Mesangial cell (primary cell): Measurements from ENCODE around the gene RSPH4A. TPM values are rescaled to one million over a fixed set of nuclear protein-coding genes. Genes with fewer than 3 reads are reported as not detected.

Experiments
- total RNA-seq: library from RNA; depleted of rRNA; stranded (reverse); fragments of >200 nt; gene quantifications from 2 replicates; pipeline ENCODE4 v1.2.3, GENCODE V29; 2015

Gene RSPH4A
- total RNA-seq, result 0.13 and 0.16 TPM in 2 replicates

DNA sequence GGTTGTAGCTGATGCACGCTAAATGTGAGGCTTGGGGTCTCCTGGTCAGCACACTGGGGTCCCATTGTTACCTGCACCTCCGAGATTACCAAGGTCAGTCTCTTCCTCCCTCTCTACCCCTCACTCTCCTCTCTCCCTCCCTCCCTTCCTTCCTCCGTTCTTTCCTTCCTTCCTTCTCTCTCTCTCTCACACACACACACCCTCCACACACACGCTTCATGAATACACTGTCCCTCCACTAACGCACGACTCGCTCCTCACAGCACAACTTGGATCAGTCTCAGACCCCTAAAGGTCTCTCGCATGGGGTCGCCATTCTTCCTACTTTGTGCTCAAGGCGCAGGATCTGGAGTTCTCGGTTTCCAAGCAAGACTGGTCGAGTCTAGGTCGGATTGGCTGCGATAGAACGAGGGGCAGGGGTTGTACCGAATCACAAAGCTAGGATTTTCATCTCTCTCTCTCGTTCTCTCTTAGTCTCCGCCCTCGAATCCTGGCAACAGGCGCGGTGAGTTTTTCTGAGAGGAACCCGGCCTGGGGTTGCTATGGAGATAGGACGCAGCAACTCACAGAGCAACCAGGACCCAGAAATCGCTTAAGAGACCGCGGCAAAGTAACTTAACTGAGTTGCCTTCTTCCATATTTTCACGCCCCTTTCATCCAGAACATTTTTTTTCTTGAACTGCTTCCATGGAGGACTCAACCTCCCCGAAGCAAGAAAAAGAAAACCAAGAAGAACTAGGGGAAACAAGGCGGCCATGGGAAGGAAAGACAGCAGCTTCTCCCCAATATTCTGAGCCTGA, at the start of gene RSPH4A:
RSPH4A (plus strand) TSS at position 543 of the 800 bp plus-strand sequence; CDS start at position 688, 145 bp downstream.

DNA sequence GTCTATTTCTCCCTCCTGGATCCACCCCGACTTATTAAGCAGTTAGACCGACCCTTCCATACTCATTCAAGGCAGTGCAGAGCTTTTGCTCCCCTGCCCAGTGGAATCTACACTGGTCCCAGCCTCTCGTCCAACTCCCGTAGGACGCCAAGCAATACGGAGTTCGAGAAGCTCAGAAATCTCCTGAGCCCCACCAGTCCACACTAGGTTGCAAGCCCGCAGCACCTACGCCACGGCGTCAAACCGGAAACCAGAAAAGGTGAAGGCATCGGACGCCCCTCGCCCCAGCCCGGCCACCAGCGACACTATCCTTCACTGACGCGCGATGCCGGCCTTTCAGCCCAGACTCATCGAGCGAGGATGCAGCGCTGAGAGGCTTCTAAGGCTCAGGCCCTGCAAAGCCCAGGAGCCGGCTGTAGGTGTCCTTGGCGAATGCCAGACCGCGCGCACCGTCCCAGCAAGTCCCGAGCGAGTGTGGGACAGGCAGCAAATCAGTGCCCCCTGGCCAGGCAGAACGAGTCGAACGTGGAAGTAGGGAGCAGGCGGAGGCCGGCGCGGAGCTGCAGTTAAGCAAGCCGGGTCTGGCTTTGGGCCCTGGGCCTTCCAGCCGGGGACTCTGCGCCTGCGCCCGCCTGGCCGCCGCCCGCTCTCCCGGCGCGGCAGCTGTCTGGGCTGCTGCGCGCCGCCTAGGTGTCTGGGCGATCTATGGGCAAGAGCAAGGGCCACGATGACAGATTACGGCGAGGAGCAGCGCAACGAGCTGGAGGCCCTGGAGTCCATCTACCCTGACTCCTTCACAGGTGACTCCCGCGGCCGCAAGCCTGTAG, 45.2 kb upstream of the RSPH4A start, which contains the start of gene RWDD1:
RWDD1 (plus strand) TSS at position 649 of the 827 bp plus-strand sequence; CDS start at position 728, 79 bp downstream.

DNA sequence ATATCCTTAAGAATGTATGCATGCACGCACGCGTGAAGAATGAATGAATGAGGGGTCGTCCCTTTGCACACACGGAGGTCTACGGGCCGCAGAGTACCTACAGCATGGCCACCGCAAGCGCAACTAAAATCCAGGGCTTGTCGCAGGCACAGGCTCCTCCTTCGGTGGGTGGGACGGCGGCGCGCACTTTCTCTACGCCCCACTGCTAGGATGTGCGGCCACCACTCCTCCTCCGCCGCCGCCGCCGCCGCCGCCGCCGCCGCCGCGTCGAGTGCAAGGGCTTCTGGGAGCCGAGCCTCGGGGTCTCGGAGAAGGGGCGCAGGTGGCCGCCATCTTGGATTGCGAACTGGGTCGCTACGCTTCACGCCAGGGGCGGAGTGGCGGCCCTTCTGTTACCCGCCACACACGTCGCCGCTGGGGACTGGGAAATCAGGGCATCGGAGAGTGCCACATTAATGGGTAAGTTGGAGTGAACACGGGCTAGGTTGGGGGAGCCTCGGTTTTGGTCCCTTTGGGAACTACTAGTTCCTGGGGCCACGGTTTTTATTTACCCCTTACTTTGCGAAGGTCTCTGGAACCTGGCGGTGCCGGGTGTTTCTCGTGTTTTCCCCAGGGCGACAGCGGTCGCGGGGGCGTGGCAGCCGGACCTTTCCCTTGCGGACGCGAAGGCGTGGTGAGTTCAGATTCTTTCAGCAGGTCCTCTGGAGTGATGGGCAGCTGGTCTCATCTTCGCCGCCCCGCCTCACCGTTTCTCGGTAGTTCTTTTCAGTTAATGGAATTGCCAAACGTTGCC, 64.8 kb downstream of the RSPH4A start, which contains the start of gene KPNA5:
KPNA5 (plus strand) TSS at position 332 of the 793 bp plus-strand sequence; CDS start at position 456, 124 bp downstream.

Other genes starting within 250 kb of the RSPH4A start
- gene DSE, start 245.5 kb upstream of the RSPH4A start, total RNA-seq, result 20.9 and 31.1 TPM in 2 replicates
- gene CALHM6, start 155.1 kb upstream of the RSPH4A start, total RNA-seq, result 1.6 and 2.6 TPM in 2 replicates
- gene CALHM5, start 104.8 kb upstream of the RSPH4A start, total RNA-seq, result 0.49 and 0.89 TPM in 2 replicates
- gene TRAPPC3L, start 70.8 kb upstream of the RSPH4A start, total RNA-seq, result not detected in 2 replicates
- not detected in 2 replicates for gene CALHM4, start 62.7 kb upstream of the RSPH4A start, total RNA-seq
- gene RWDD1, start 45.0 kb upstream of the RSPH4A start, total RNA-seq, result 13.2 and 13.7 TPM in 2 replicates
- 4.6 and 5.5 TPM in 2 replicates for gene ZUP1, start 52.3 kb downstream of the RSPH4A start, total RNA-seq
- gene KPNA5, start 64.7 kb downstream of the RSPH4A start, total RNA-seq, result 4.2 and 4.4 TPM in 2 replicates
- not detected in 2 replicates for gene FAM162B, start 149.2 kb downstream of the RSPH4A start, total RNA-seq
- not detected in 2 replicates for gene GPRC6A, start 212.6 kb downstream of the RSPH4A start, total RNA-seq